SK-N-SH (cell line): ENCODE data around the gene KIAA1586. TPM values are rescaled to one million over a fixed set of nuclear protein-coding genes. Genes with fewer than 3 reads are reported as not detected.

Experiments used
- CTCF ChIA-PET: fragments of 300-600, 350-600 bp; formaldehyde crosslinking; extraction: SDS; loops from one replicate; lab custom pipeline; 2021; lab: Yijun Ruan, JAX
- POLR2A ChIA-PET: fragments of 350-600 bp; sonication (Branson Sonifier 250); formaldehyde crosslinking; extraction: SDS; loops from one replicate; lab custom pipeline; 2020; ENCODE audit warnings: antibody characterized with exemption, inconsistent platforms; lab: Yijun Ruan, JAX
- DNase-seq: peaks from one replicate; pipeline ENCODE4 v3.0.0; 2012
- H2AFZ ChIP-seq: fragments of 200-600 bp; sonication (generic); 2 replicates; pipeline ENCODE4 v1.8.1; 2016; ENCODE audit warnings: antibody characterized with exemption, mild to moderate bottlenecking, low read depth
- H3F3A ChIP-seq: fragments of 200-600 bp; sonication (generic); replicated peaks from 2 replicates; pipeline ENCODE3; 2016; ENCODE audit warnings: antibody characterized with exemption, mild to moderate bottlenecking; ENCODE audit not compliant: insufficient read depth
- H3K27ac ChIP-seq, 2 experiments: fragments of 200-500 bp in 1 of 2; fragments of 200-600 bp in 1 of 2; sonication (Bioruptor generic) in 1 of 2; sonication (generic), shearing (Covaris generic) in 1 of 2; 2 replicates each; pipeline versions ENCODE4 v1.5.1 to v1.6.1; 2014 to 2016; ENCODE audit warnings: low read depth in 2 of 2, inconsistent platforms in 1 of 2, low read length in 1 of 2, mild to moderate bottlenecking in 1 of 2, mixed read lengths in 1 of 2
- H3K27me3 ChIP-seq: fragments of 200-600 bp; sonication (generic), shearing (Covaris generic); 2 replicates; pipeline ENCODE4 v1.6.1; 2016; ENCODE audit warnings: mixed run types; ENCODE audit not compliant: insufficient read depth
- H3K36me3 ChIP-seq, 2 experiments: fragments of 200-500 bp in 1 of 2; fragments of 200-600 bp in 1 of 2; sonication (Bioruptor generic) in 1 of 2; sonication (generic) in 1 of 2; replicated peaks in 1 of 2; 2 replicates each; pipeline versions ENCODE3 to v1.5.1; 2014 to 2016; ENCODE audit warnings: low read length in 1 of 2, mild to moderate bottlenecking in 1 of 2; ENCODE audit not compliant: insufficient read depth in 2 of 2, control insufficient read depth in 1 of 2
- H3K4me1 ChIP-seq, 2 experiments: fragments of 200-500 bp in 1 of 2; fragments of 200-600 bp in 1 of 2; sonication (Bioruptor generic) in 1 of 2; sonication (generic), shearing (Covaris generic) in 1 of 2; 2 replicates each; pipeline versions ENCODE4 v1.5.1 to v1.6.1; 2014 to 2016; ENCODE audit warnings: low read depth in 1 of 2, low read length in 1 of 2, mixed run types in 1 of 2; ENCODE audit not compliant: insufficient read depth in 2 of 2, control insufficient read depth in 1 of 2
- H3K4me2 ChIP-seq: fragments of 200-600 bp; sonication (generic), shearing (Covaris generic); 2 replicates; pipeline ENCODE4 v1.6.1; 2017; ENCODE audit warnings: mixed run types
- H3K4me3 ChIP-seq, 2 experiments: fragments of 200-500 bp in 1 of 2; fragments of 200-600 bp in 1 of 2; sonication (Bioruptor generic) in 1 of 2; sonication (generic), shearing (Covaris generic) in 1 of 2; 2 replicates each; pipeline versions ENCODE4 v1.5.1 to v1.8.1; 2014 to 2016; ENCODE audit warnings: low read depth in 2 of 2, inconsistent platforms in 1 of 2, low read length in 1 of 2, mild to moderate bottlenecking in 1 of 2, mixed read lengths in 1 of 2, moderate library complexity in 1 of 2
- H3K79me2 ChIP-seq: fragments of 200-600 bp; sonication (generic); 2 replicates; pipeline ENCODE4 v1.8.1; 2017; ENCODE audit warnings: mild to moderate bottlenecking; ENCODE audit not compliant: insufficient read depth
- H3K9ac ChIP-seq: fragments of 200-600 bp; sonication (generic); 2 replicates; pipeline ENCODE4 v1.6.1; 2017; ENCODE audit warnings: mixed run types
- H3K9me2 ChIP-seq: fragments of 200-600 bp; sonication (generic); 2 replicates; pipeline ENCODE4 v1.6.1; 2017; ENCODE audit warnings: mixed run types
- H3K9me3 ChIP-seq: fragments of 200-600 bp; sonication (generic); 2 replicates; pipeline ENCODE4 v1.6.1; 2017; ENCODE audit warnings: mixed run types, mild to moderate bottlenecking, moderate library complexity
- H4K20me1 ChIP-seq: fragments of 200-600 bp; sonication (generic); 2 replicates; pipeline ENCODE4 v1.6.1; 2017; ENCODE audit warnings: mild to moderate bottlenecking, mixed run types; ENCODE audit not compliant: insufficient read depth
- CTCF ChIP-seq: fragments of 200-600 bp; sonication (generic); IDR thresholded peaks from 2 replicates; pipeline ENCODE4 v1.6.1; 2017; ENCODE audit warnings: antibody characterized with exemption, mild to moderate bottlenecking, moderate library complexity
- ELF1 ChIP-seq: IDR thresholded peaks from 2 replicates; pipeline ENCODE4 v1.4.0; 2012
- EP300 ChIP-seq, 2 experiments: IDR thresholded peaks; 2 replicates each; pipeline versions ENCODE4 v1.4.0 to v1.6.1; 2012; ENCODE audit warnings: borderline replicate concordance in 1 of 2, low read depth in 1 of 2, low read length in 1 of 2
- EZH2phosphoT487 ChIP-seq: fragments of 200-600 bp; sonication (generic); IDR thresholded peaks from 2 replicates; pipeline ENCODE4 v1.6.1; 2017; ENCODE audit warnings: low read depth, mixed run types, mild to moderate bottlenecking, antibody characterized with exemption, moderate library complexity, borderline replicate concordance
- FOSL2 ChIP-seq: IDR thresholded peaks from 2 replicates; pipeline ENCODE4 v1.4.0; 2012; ENCODE audit warnings: low read depth, mild to moderate bottlenecking, moderate library complexity, borderline replicate concordance
- FOXJ3 ChIP-seq: sonication (generic); formaldehyde crosslinking; IDR thresholded peaks from 2 replicates; pipeline ENCODE4 v1.5.1; 2020; ENCODE audit warnings: mild to moderate bottlenecking, missing genetic modification reagents
- GABPA ChIP-seq: IDR thresholded peaks from 2 replicates; pipeline ENCODE4 v1.4.0; 2012; ENCODE audit warnings: low read depth, mild to moderate bottlenecking
- IRF3 ChIP-seq: fragments of 150-350 bp; IDR thresholded peaks from 2 replicates; pipeline ENCODE4 v1.6.1; 2016; ENCODE audit warnings: mild to moderate bottlenecking, low read depth, low read length
- MXI1 ChIP-seq: IDR thresholded peaks from 2 replicates; pipeline ENCODE4 v1.6.1; 2012; ENCODE audit warnings: mild to moderate bottlenecking, low read depth, low read length, improper control_type of control experiment
- NRF1 ChIP-seq: IDR thresholded peaks from 2 replicates; pipeline ENCODE4 v1.6.1; 2012; ENCODE audit warnings: low read depth, mild to moderate bottlenecking, low read length
- PBX3 ChIP-seq: IDR thresholded peaks from 2 replicates; pipeline ENCODE4; 2012
- RAD21 ChIP-seq: IDR thresholded peaks from 2 replicates; pipeline ENCODE4 v1.6.1; 2012; ENCODE audit warnings: mild to moderate bottlenecking, low read length
- RCOR1 ChIP-seq: fragments of 150-350 bp; IDR thresholded peaks from 2 replicates; pipeline ENCODE4 v1.6.1; 2017; ENCODE audit warnings: antibody characterized with exemption, low read length
- SMC3 ChIP-seq: IDR thresholded peaks from 2 replicates; pipeline ENCODE4 v1.6.1; 2012; ENCODE audit warnings: low read depth, low read length, improper control_type of control experiment
- TAF1 ChIP-seq: IDR thresholded peaks from 2 replicates; pipeline ENCODE4 v1.6.1; 2012; ENCODE audit warnings: low read depth, mild to moderate bottlenecking, low read length, moderate library complexity, borderline replicate concordance
- YY1 ChIP-seq: IDR thresholded peaks from 2 replicates; pipeline ENCODE4 v1.4.0; 2012; ENCODE audit warnings: low read depth, mild to moderate bottlenecking
- ZBTB33 ChIP-seq: IDR thresholded peaks from 2 replicates; pipeline ENCODE4 v1.4.0; 2012; ENCODE audit warnings: low read depth, borderline replicate concordance
- WGBS: methylation state at CpG from one replicate; pipeline ENCODE4 v1.1.6; 2017; ENCODE audit warnings: low lambda C conversion rate; 5-methylcytosine and 5-hydroxymethylcytosine counted together
- polyA plus RNA-seq, 3 experiments: library from polyadenylated mRNA; depleted of rRNA; stranded (reverse); fragments of >200 nt; gene quantifications; 2 replicates each; pipeline ENCODE4 v1.2.3, GENCODE V29; 2012

KIAA1586 gene
- polyA plus RNA-seq, 1 of the 3 experiments (the other 2 are of a cell fraction), result 3.2 TPM

GRCh38 chr6:57085471-57085870 is 39.0 kb downstream of the KIAA1586 start:
- no peaks in the 10 kb centered on the region for H3K9me2 ChIP-seq
- no peak overlapping the region for H2AFZ ChIP-seq
- POLR2A ChIA-PET, result no interaction called here
- TF ChIP-seq TAF1, result no peak
- TF ChIP-seq EZH2phosphoT487, result no peak
- TF ChIP-seq ELF1, result no peak
- TF ChIP-seq EP300 (IDR thresholded peaks at IDR 0.05; ENCODE audit: borderline replicate concordance in 1 of 2, low read depth in 1 of 2, low read length in 1 of 2), result no peak
- TF ChIP-seq SMC3, result no peak
- TF ChIP-seq ZBTB33, result no peak
- TF ChIP-seq FOSL2, result no peak
- no peak for TF ChIP-seq RCOR1
- no peak for TF ChIP-seq MXI1
- no peak for TF ChIP-seq CTCF
- no peak for TF ChIP-seq FOXJ3
- no peak for TF ChIP-seq GABPA
- no peak for TF ChIP-seq PBX3
- TF ChIP-seq NRF1, result no peak
- no peak for TF ChIP-seq RAD21
- TF ChIP-seq IRF3, result no peak
- TF ChIP-seq YY1, result no peak
- TF ChIP-seq, all 33 proteins: peak for 0
- H3K36me3 ChIP-seq, result peaks cover 0 to 5% of the 10 kb centered on the region in 2 experiments
- no peaks in the 10 kb centered on the region for H3K79me2 ChIP-seq
- 98% methylated on average over 2 of the region's 2 CpGs for WGBS
- H3K9ac ChIP-seq, result no peak overlapping the region
- CTCF ChIA-PET, result no interaction called here
- no peak overlapping the region for H3K27ac ChIP-seq
- H3K9me3 ChIP-seq, result no peaks in the 10 kb centered on the region
- peaks cover 5% of the 10 kb centered on the region for H3F3A ChIP-seq
- H3K4me3 ChIP-seq, result no peak overlapping the region
- H4K20me1 ChIP-seq, result no peaks in the 10 kb centered on the region
- no peaks in the 10 kb centered on the region for H3K27me3 ChIP-seq
- no peak for DNase-seq
- no peak overlapping the region for H3K4me2 ChIP-seq
- H3K4me1 ChIP-seq, result peaks cover 3 to 7% of the 10 kb centered on the region in 2 experiments; a peak in 3 of 4 replicates
